ENCODE measurements around the gene SLC2A10.
A peak's percentile ranks its signal among the peaks of the same experiment; 100 is the strongest.

The SLC2A10 gene

GRCh38 chr20:46757135-46757534 lies 47.7 kb downstream of the SLC2A10 start:
- no peaks in the 10 kb centered on the region for H3K27me3 ChIP-seq (ENCODE audit: insufficient read depth, low read length, poor library complexity, severe bottlenecking)
- H3K4me1 ChIP-seq (ENCODE audit: insufficient read depth, low read length, poor library complexity, severe bottlenecking) = no peaks in the 10 kb centered on the region
- H3K9me2 ChIP-seq (replicated peaks; ENCODE audit: low read depth, low read length) = no peaks in the 10 kb centered on the region
- H3K4me2 ChIP-seq (ENCODE audit: low read depth, low read length, poor library complexity, severe bottlenecking) = no peak overlapping the region
- no peaks in the 10 kb centered on the region for H3K9me3 ChIP-seq (ENCODE audit: insufficient read depth, low read depth, low read length)
- H3F3A ChIP-seq (ENCODE audit: low read depth) = no peaks in the 10 kb centered on the region
- H2AFZ ChIP-seq (ENCODE audit: low read length) = no peak overlapping the region
- no peaks in the 10 kb centered on the region for H4K20me1 ChIP-seq (ENCODE audit: insufficient read depth, low read length, poor library complexity, severe bottlenecking)
- TF ChIP-seq CTCF (conservative IDR thresholded peaks at IDR 0.05; ENCODE audit: low read length) = no peak
- no peak for TF ChIP-seq EZH2phosphoT487 (IDR thresholded peaks at IDR 0.05; ENCODE audit: borderline replicate concordance)
- no peaks in the 10 kb centered on the region for H3K36me3 ChIP-seq (ENCODE audit: insufficient read depth, low read length)
- H3K79me2 ChIP-seq (ENCODE audit: insufficient read depth, low read length) = no peaks in the 10 kb centered on the region
- no peak overlapping the region for H3K9ac ChIP-seq (ENCODE audit: low read depth, low read length, poor library complexity, severe bottlenecking)
- H3K4me3 ChIP-seq (ENCODE audit: low read length, poor library complexity, severe bottlenecking) = no peak overlapping the region

GRCh38 chr20:46757754-46758678 lies 48.6 kb downstream of the SLC2A10 start:
- peak; percentile 98 for TF ChIP-seq CTCF (conservative IDR thresholded peaks at IDR 0.05; ENCODE audit: low read length)
- no peak for TF ChIP-seq EZH2phosphoT487 (IDR thresholded peaks at IDR 0.05; ENCODE audit: borderline replicate concordance)
- H3K4me1 ChIP-seq (ENCODE audit: insufficient read depth, low read length, poor library complexity, severe bottlenecking) = peaks cover 3% of the 10 kb centered on the region
- H3K79me2 ChIP-seq (ENCODE audit: insufficient read depth, low read length) = no peaks in the 10 kb centered on the region
- no peaks in the 10 kb centered on the region for H4K20me1 ChIP-seq (ENCODE audit: insufficient read depth, low read length, poor library complexity, severe bottlenecking)
- no peak overlapping the region for H3K4me3 ChIP-seq (ENCODE audit: low read length, poor library complexity, severe bottlenecking)
- no peaks in the 10 kb centered on the region for H3K9me2 ChIP-seq (replicated peaks; ENCODE audit: low read depth, low read length)
- H3K4me2 ChIP-seq (ENCODE audit: low read depth, low read length, poor library complexity, severe bottlenecking) = no peak overlapping the region
- H3K27me3 ChIP-seq (ENCODE audit: insufficient read depth, low read length, poor library complexity, severe bottlenecking) = no peaks in the 10 kb centered on the region
- H3K9ac ChIP-seq (ENCODE audit: low read depth, low read length, poor library complexity, severe bottlenecking) = no peak overlapping the region
- H2AFZ ChIP-seq (ENCODE audit: low read length) = no peak overlapping the region
- no peaks in the 10 kb centered on the region for H3F3A ChIP-seq (ENCODE audit: low read depth)
- no peaks in the 10 kb centered on the region for H3K9me3 ChIP-seq (ENCODE audit: insufficient read depth, low read depth, low read length)
- H3K36me3 ChIP-seq (ENCODE audit: insufficient read depth, low read length) = no peaks in the 10 kb centered on the region

- Histone ChIP-seq H3K4me2 (ENCODE audit: low read depth, low read length, poor library complexity, severe bottlenecking) (no peak overlapping the region), H3K36me3 (ENCODE audit: insufficient read depth, low read length) (no peaks in the 10 kb centered on the region), H3F3A (ENCODE audit: low read depth) (no peaks in the 10 kb centered on the region), H2AFZ (ENCODE audit: low read length) (no peak overlapping the region), H3K4me3 (ENCODE audit: low read length, poor library complexity, severe bottlenecking) (no peak overlapping the region), H3K9me3 (ENCODE audit: insufficient read depth, low read depth, low read length) (no peaks in the 10 kb centered on the region), H3K9me2 (replicated peaks; ENCODE audit: low read depth, low read length) (no peaks in the 10 kb centered on the region), H3K79me2 (ENCODE audit: insufficient read depth, low read length) (no peaks in the 10 kb centered on the region), H3K9ac (ENCODE audit: low read depth, low read length, poor library complexity, severe bottlenecking) (no peak overlapping the region), H3K4me1 (ENCODE audit: insufficient read depth, low read length, poor library complexity, severe bottlenecking) (peaks cover 8% of the 10 kb centered on the region), H4K20me1 (ENCODE audit: insufficient read depth, low read length, poor library complexity, severe bottlenecking) (no peaks in the 10 kb centered on the region), H3K27me3 (ENCODE audit: insufficient read depth, low read length, poor library complexity, severe bottlenecking) (no peaks in the 10 kb centered on the region)
- TF ChIP-seq CTCF (conservative IDR thresholded peaks at IDR 0.05; ENCODE audit: low read length) = no peak
- TF ChIP-seq EZH2phosphoT487 (IDR thresholded peaks at IDR 0.05; ENCODE audit: borderline replicate concordance) = no peak
Observed at GRCh38 chr20:46758929-46759669, 49.6 kb downstream of the SLC2A10 start.

Measured in Loucy (cell line).